AG04450 (cell line): Measurements from ENCODE around the gene OPA3. TPM values are rescaled to one million over a fixed set of nuclear protein-coding genes. Genes with fewer than 3 reads are reported as not detected.

ENCODE experiments used
- CTCF ChIA-PET: fragments of 300-600, 350-600 bp; formaldehyde crosslinking; extraction: SDS; loops from one replicate; lab custom pipeline; 2022; ENCODE audit warnings: antibody characterized with exemption, inconsistent platforms; lab: Charles Lee
- POLR2A ChIA-PET: fragments of 350-600 bp; formaldehyde crosslinking; extraction: SDS; loops from one replicate; lab custom pipeline; 2021; ENCODE audit warnings: antibody characterized with exemption, inconsistent platforms; lab: Yijun Ruan, JAX
- DNase-seq: peaks from one replicate; pipeline ENCODE4 v3.0.0-alpha.2; 2011; ENCODE audit warnings: low read depth, low spot score
- H3K27ac ChIP-seq: one replicate; pipeline ENCODE4 v1.5.1; 2012; ENCODE audit warnings: low read depth, low read length, control low read depth
- H3K27me3 ChIP-seq: one replicate; pipeline ENCODE4 v1.6.0; 2012; ENCODE audit warnings: low read length; ENCODE audit not compliant: control insufficient read depth, insufficient read depth
- H3K4me3 ChIP-seq: 2 replicates; pipeline ENCODE4 v1.5.1; 2011; ENCODE audit warnings: mild to moderate bottlenecking, low read depth, low read length, control low read depth
- H3K9me3 ChIP-seq: 2 replicates; pipeline ENCODE4 v1.5.1; 2012; ENCODE audit warnings: low read length; ENCODE audit not compliant: control insufficient read depth, insufficient read depth
- polyA plus RNA-seq: library from polyadenylated mRNA; depleted of rRNA; stranded (reverse); fragments of >200 nt; gene quantifications from 2 replicates; pipeline ENCODE4 v1.2.3, GENCODE V29; 2011
- TF ChIP-seq, protein P1 (sequence below): IDR thresholded peaks from 2 replicates; pipeline ENCODE4 v1.5.1; 2011; ENCODE audit warnings: low read depth, low read length, control low read depth, inconsistent platforms

Gene OPA3
- polyA plus RNA-seq, 1 experiment = 12.2 TPM

DNA sequence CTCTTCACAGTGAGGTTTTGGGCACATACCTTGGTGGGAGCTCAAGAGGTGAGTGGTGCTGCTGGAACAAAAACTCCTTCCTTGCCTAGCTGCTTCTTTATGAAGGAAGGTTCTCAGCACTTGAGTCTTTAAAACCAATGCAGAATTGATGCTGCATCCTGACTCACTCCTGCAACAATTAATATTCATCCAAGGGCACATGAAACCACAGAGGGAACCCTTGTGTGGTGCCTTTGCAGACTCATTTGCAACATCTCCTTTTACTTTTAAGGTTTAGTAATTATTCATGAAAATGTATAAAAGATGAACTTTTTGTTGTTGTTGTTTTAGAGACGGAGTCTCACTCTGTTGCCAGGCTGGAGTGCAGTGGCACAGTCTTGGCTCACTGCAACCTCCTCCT is 30.1 kb downstream of the OPA3 start:
- Histone ChIP-seq H3K27me3 (no peaks in the 10 kb centered on the region), H3K4me3 (no peak overlapping the region), H3K9me3 (no peaks in the 10 kb centered on the region), H3K27ac (no peak overlapping the region)
- TF ChIP-seq, protein P1, sequence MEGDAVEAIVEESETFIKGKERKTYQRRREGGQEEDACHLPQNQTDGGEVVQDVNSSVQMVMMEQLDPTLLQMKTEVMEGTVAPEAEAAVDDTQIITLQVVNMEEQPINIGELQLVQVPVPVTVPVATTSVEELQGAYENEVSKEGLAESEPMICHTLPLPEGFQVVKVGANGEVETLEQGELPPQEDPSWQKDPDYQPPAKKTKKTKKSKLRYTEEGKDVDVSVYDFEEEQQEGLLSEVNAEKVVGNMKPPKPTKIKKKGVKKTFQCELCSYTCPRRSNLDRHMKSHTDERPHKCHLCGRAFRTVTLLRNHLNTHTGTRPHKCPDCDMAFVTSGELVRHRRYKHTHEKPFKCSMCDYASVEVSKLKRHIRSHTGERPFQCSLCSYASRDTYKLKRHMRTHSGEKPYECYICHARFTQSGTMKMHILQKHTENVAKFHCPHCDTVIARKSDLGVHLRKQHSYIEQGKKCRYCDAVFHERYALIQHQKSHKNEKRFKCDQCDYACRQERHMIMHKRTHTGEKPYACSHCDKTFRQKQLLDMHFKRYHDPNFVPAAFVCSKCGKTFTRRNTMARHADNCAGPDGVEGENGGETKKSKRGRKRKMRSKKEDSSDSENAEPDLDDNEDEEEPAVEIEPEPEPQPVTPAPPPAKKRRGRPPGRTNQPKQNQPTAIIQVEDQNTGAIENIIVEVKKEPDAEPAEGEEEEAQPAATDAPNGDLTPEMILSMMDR = no peak
- DNase-seq = no peak
- POLR2A ChIA-PET = no interaction called here
- CTCF ChIA-PET = no interaction called here

DNA sequence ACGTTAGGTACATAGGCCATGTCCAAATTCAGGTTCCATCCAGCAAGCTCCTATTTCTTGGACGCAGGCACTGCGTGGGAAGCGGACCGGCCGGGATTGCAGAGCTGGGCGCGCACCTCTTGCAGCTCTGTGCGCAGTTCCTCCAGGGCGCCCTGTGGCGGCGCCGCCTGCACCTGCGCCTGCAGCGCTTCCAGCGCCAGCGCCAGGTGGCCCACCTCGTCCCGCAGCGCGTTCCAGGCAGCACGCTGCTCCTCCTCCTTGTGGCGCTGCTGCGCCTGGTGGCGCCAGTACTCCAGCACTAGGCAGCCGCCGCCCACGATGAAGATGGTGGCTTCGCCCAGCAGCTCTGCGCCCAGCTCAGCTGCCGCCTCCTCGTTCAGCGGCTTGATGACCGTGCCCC is 31.1 kb downstream of the OPA3 start:
- DNase-seq = no peak
- Histone ChIP-seq H3K27ac (no peak overlapping the region), H3K27me3 (no peaks in the 10 kb centered on the region), H3K4me3 (no peak overlapping the region), H3K9me3 (no peaks in the 10 kb centered on the region)
- TF ChIP-seq, protein P1 = no peak
- ChIA-PET POLR2A (no interaction called here), CTCF (no interaction called here)

DNA sequence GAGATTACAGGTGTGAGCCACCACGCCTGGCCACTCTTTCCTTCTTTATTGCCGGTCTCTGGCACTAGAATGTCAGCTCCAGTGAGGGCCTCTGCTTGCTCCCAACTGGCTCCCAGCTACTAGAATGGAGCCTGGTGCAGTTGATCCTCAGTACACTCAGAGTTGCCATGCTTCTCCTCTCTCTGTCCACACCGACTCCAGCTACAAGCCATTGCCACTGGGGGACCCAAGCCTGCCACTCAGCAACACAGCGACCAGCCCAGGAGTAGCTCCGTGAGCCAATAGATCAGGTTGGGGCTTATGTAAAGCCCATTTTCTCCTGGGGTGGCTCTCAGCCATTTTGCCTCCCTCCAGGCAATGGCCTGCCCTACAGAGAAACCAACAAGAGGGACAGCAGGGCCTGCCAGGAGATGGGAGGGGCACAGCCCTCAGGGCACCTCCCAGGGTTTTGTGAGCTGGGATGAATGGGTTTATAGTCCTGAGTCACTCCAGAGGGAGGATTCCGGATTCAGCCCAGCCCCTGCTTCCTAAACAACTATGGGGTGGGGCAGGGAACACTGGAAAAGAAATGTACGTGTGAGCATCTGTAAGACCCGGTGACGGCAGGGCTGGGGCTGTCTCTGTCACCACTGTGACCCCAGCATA is 36.5 kb downstream of the OPA3 start:
- CTCF ChIA-PET = interaction anchor here (0.5 to 1.2 kb wide), 2 partner anchors 10 kb away, joined by 3 read pairs; no protein-coding TSS in a partner anchor
- H3K27ac ChIP-seq = no peak overlapping the region

DNA sequence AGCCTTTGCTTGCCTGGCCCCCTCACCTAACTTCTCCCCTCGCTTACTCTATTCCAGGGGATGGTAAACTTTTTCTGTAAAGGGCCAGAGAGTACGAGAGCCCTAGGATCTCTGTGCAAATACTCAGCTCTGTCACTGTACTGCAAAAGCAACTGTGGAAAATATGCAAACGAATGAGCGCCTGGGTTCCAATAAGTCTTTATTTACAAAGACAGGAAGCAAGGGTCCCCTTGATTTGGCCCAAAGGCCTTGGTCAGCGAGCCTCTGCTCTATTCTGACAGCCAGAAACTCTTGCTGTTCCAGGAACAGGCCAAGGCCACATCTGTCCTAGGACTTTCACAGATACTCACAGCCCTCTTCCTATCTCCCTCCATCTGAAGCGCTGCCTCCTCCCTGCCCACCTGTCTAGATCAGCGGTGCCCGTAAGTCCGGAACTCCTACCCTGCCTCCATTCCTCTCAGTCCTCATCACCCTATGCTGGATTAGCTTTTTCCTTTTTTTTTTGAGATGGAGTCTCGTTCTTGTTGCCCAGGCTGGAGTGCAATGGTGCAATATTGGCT is 37.3 kb downstream of the OPA3 start:
- ChIA-PET POLR2A (no interaction called here), CTCF (interaction anchor here (0.5 to 1.2 kb wide), 2 partner anchors 11 to 60 kb away, joined by 3 to 4 read pairs; no protein-coding TSS in a partner anchor)
- Histone ChIP-seq H3K9me3 (no peaks in the 10 kb centered on the region), H3K27me3 (no peaks in the 10 kb centered on the region), H3K27ac (no peak overlapping the region), H3K4me3 (no peak overlapping the region)
- TF ChIP-seq, protein P1 = no peak
- no peak for DNase-seq

More for the DNA sequence above, 36.5 kb downstream of the OPA3 start:
- Histone ChIP-seq H3K27me3 (no peaks in the 10 kb centered on the region), H3K4me3 (no peak overlapping the region), H3K9me3 (no peaks in the 10 kb centered on the region)
- POLR2A ChIA-PET = no interaction called here
- TF ChIP-seq, protein P1 = no peak
- no peak for DNase-seq

DNA sequence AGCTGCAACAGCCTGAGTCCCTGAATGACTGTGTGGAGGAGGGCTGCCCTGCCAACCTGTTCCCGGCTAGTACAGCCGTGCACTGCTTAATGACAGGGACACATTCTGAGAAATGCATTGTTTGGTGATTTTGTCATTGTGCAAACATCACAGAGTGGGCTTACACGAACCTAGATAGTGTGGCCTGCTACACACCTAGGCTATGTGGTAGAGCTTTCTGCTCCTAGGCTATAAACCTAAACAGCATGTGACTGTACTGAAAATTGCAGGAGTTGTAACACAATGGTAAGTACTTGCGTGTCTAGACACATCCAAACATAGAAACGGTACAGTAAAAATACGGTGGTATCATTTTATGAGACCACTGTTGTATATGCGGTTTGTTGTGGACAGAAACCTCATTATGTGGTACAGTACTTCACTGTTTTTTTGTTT is 42.4 kb downstream of the OPA3 start:
- ChIA-PET CTCF (no interaction called here), POLR2A (no interaction called here)
- H3K27ac ChIP-seq = no peak overlapping the region
- TF ChIP-seq, protein P1 = no peak
- H3K27me3 ChIP-seq = no peaks in the 10 kb centered on the region
- no peaks in the 10 kb centered on the region; the same call in 1 of the 2 replicates for H3K9me3 ChIP-seq
- no peak for DNase-seq
- no peak overlapping the region for H3K4me3 ChIP-seq
